HepG2 (cell line): ENCODE results near the gene TSC22D4. TPM values are rescaled to one million over a fixed set of nuclear protein-coding genes. Genes with fewer than 3 reads are reported as not detected.

Source experiments
- ATF2 ChIP-seq: sonication (generic); formaldehyde crosslinking; IDR thresholded peaks from 2 replicates; pipeline ENCODE4 v1.4.0; 2020; ENCODE audit warnings: missing genetic modification reagents
- CREBL2 ChIP-seq: sonication (generic); formaldehyde crosslinking; IDR thresholded peaks from 2 replicates; pipeline ENCODE4 v1.8.1; 2023; ENCODE audit warnings: missing genetic modification reagents, mild to moderate bottlenecking, borderline replicate concordance
- HDAC1 ChIP-seq: sonication (generic); formaldehyde crosslinking; IDR thresholded peaks from 2 replicates; pipeline ENCODE4 v1.5.1; 2020; ENCODE audit warnings: mild to moderate bottlenecking, missing genetic modification reagents
- HNF1B ChIP-seq: sonication (generic); formaldehyde crosslinking; IDR thresholded peaks from 2 replicates; pipeline ENCODE4 v1.5.1; 2020; ENCODE audit warnings: mild to moderate bottlenecking, moderate library complexity, missing genetic modification reagents
- MTF1 ChIP-seq: sonication (generic); formaldehyde crosslinking; IDR thresholded peaks from 2 replicates; pipeline ENCODE4 v1.5.0; 2020; ENCODE audit warnings: missing genetic modification reagents
- NFKBIZ ChIP-seq: IDR thresholded peaks from 2 replicates; pipeline ENCODE4 v1.6.1; 2018; ENCODE audit warnings: missing genetic modification reagents, missing compliant biosample characterization
- PAF1 ChIP-seq: IDR thresholded peaks from 2 replicates; pipeline ENCODE4 v1.6.1; 2016; ENCODE audit warnings: missing genetic modification reagents, missing compliant biosample characterization
- RBM39 ChIP-seq: fragments of 200-400 bp; formaldehyde crosslinking; IDR thresholded peaks from one replicate; pipeline ENCODE4 v1.6.1; 2018; ENCODE audit warnings: antibody characterized with exemption, mild to moderate bottlenecking, low read depth, low read length; ENCODE audit not compliant: poor library complexity, severe bottlenecking
- REL ChIP-seq: sonication (generic); formaldehyde crosslinking; conservative IDR thresholded peaks from 2 replicates; pipeline ENCODE4 v1.8.0; 2022; ENCODE audit warnings: mild to moderate bottlenecking, missing genetic modification reagents, moderate library complexity
- SRSF4 ChIP-seq: fragments of 200-400 bp; formaldehyde crosslinking; IDR thresholded peaks from one replicate; pipeline ENCODE4 v1.6.1; 2018; ENCODE audit warnings: mild to moderate bottlenecking, low read depth, low read length, moderate library complexity; ENCODE audit not compliant: poor library complexity, severe bottlenecking
- TARDBP ChIP-seq: sonication (generic); formaldehyde crosslinking; IDR thresholded peaks from 2 replicates; pipeline ENCODE4 v1.8.0; 2022; ENCODE audit warnings: mild to moderate bottlenecking, missing genetic modification reagents
- THAP8 ChIP-seq: sonication (generic); formaldehyde crosslinking; IDR thresholded peaks from 2 replicates; pipeline ENCODE4 v1.5.1; 2020; ENCODE audit warnings: missing genetic modification reagents, mild to moderate bottlenecking, borderline replicate concordance
- WIZ ChIP-seq: sonication (generic); formaldehyde crosslinking; IDR thresholded peaks from 2 replicates; pipeline ENCODE4 v1.5.1; 2020; ENCODE audit warnings: mild to moderate bottlenecking, missing genetic modification reagents
- XBP1 ChIP-seq: sonication (generic); formaldehyde crosslinking; IDR thresholded peaks from 2 replicates; pipeline ENCODE4 v1.5.0; 2020; ENCODE audit warnings: missing genetic modification reagents
- ZNF317 ChIP-seq: sonication (generic); formaldehyde crosslinking; IDR thresholded peaks from 2 replicates; pipeline ENCODE4 v1.5.0; 2020; ENCODE audit warnings: mild to moderate bottlenecking, missing genetic modification reagents
- ZNF552 ChIP-seq: sonication (generic); formaldehyde crosslinking; IDR thresholded peaks from 2 replicates; pipeline ENCODE4 v1.9.0; 2022; ENCODE audit warnings: missing genetic modification reagents, mild to moderate bottlenecking, borderline replicate concordance
- ZNF614 ChIP-seq: IDR thresholded peaks from 2 replicates; pipeline ENCODE4 v1.6.1; 2018; ENCODE audit warnings: missing biosample characterization, missing genetic modification reagents, inconsistent platforms, borderline replicate concordance
- ZNF629 ChIP-seq: sonication (generic); formaldehyde crosslinking; conservative IDR thresholded peaks from 2 replicates; pipeline ENCODE4 v1.5.0; 2020; ENCODE audit warnings: missing genetic modification reagents
- ZNF639 ChIP-seq: conservative IDR thresholded peaks from 2 replicates; pipeline ENCODE4 v1.6.1; 2018; ENCODE audit warnings: missing genetic modification reagents
- ZNF776 ChIP-seq: sonication (generic); formaldehyde crosslinking; IDR thresholded peaks from 2 replicates; pipeline ENCODE4 v1.4.0; 2020; ENCODE audit warnings: mild to moderate bottlenecking, missing genetic modification reagents
- ZNF777 ChIP-seq: sonication (generic); formaldehyde crosslinking; IDR thresholded peaks from 2 replicates; pipeline ENCODE4 v1.4.0; 2020; ENCODE audit warnings: missing genetic modification reagents
- polyA plus RNA-seq, 8 experiments: library from polyadenylated mRNA; depleted of rRNA in 3 of 8; stranded (reverse) in 7 of 8; unstranded in 1 of 8; fragments of >200 nt; fragmentation: Illumina TruSeq in 4 of 8; extraction: Trizol in 4 of 8; gene quantifications; 2 replicates each; pipeline versions ENCODE4 v1.2.1 to v1.2.3, GENCODE V29; 2011 to 2016; ENCODE audit warnings: low read depth in 4 of 8, missing spikeins in 1 of 8, mixed read lengths in 1 of 8; ENCODE audit not compliant: insufficient read depth in 1 of 8
- total RNA-seq, 5 experiments: library from RNA; depleted of rRNA; stranded (reverse); fragments of >200 nt; fragmentation: Illumina TruSeq; extraction: Trizol; gene quantifications; 2 replicates each; pipeline ENCODE4 v1.2.3, GENCODE V29; 2016; ENCODE audit warnings: low read depth in 1 of 5
- TF ChIP-seq, protein P1 (sequence below): IDR thresholded peaks from 2 replicates; pipeline ENCODE4 v1.6.1; 2016; ENCODE audit warnings: missing compliant biosample characterization, missing genetic modification reagents, borderline replicate concordance

Gene TSC22D4
- total and polyA plus RNA-seq, 2 of the 13 experiments (the other 11 are each of a cell fraction or from before 2014, with no cell fraction given) = 7.7 to 8.7 TPM

- TF ChIP-seq ATF2 (CRISPR knock-in tag) = peak; percentile 43; the same call in 1 of the 2 replicates
- TF ChIP-seq XBP1 (CRISPR knock-in tag) = no peak
- TF ChIP-seq ZNF639 (CRISPR knock-in tag) = peak; percentile 58; the same call in 1 of the 2 replicates
- TF ChIP-seq NFKBIZ = no peak
- no peak for TF ChIP-seq REL
- TF ChIP-seq MTF1 (CRISPR knock-in tag) = no peak
- TF ChIP-seq PAF1 = no peak
- peak; percentile 77 for TF ChIP-seq THAP8 (CRISPR knock-in tag)
- TF ChIP-seq HDAC1 (CRISPR knock-in tag) = peak; percentile 13; the same call in 1 of the 2 replicates
- TF ChIP-seq TARDBP (CRISPR knock-in tag) = no peak; the same call in 1 of the 2 replicates
- TF ChIP-seq ZNF629 (CRISPR knock-in tag) = no peak
- peak; percentile 58; the same call in 1 of the 2 replicates for TF ChIP-seq ZNF776
- TF ChIP-seq, protein P1, sequence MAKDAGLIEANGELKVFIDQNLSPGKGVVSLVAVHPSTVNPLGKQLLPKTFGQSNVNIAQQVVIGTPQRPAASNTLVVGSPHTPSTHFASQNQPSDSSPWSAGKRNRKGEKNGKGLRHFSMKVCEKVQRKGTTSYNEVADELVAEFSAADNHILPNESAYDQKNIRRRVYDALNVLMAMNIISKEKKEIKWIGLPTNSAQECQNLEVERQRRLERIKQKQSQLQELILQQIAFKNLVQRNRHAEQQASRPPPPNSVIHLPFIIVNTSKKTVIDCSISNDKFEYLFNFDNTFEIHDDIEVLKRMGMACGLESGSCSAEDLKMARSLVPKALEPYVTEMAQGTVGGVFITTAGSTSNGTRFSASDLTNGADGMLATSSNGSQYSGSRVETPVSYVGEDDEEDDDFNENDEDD (CRISPR knock-in tag) = peak; percentile 71; the same call in 1 of the 2 replicates
- peak; percentile 63 for TF ChIP-seq SRSF4
- TF ChIP-seq ZNF777 = peak; percentile 79
- TF ChIP-seq ZNF614 = 0 out of 2 replicates have a peak, but pooled peaks have one; percentile 5
- peak; percentile 18 for TF ChIP-seq RBM39
- TF ChIP-seq HNF1B = no peak; the same call in 1 of the 2 replicates
- 0 out of 2 replicates have a peak, but pooled peaks have one; percentile 42 for TF ChIP-seq ZNF552 (CRISPR knock-in tag)
- TF ChIP-seq CREBL2 (CRISPR knock-in tag) = 0 out of 2 replicates have a peak, but pooled peaks have one; percentile 63
- TF ChIP-seq ZNF317 (CRISPR knock-in tag) = 0 out of 2 replicates have a peak, but pooled peaks have one; percentile 35
- no peak for TF ChIP-seq WIZ (CRISPR knock-in tag)
Observed at GRCh38 chr7:100429637-100430492, 49.1 kb downstream of the TSC22D4 start, which contains the start of gene MEPCE (continued).
